B cell (primary cell): ENCODE results near the gene JAG1.

ENCODE experiments used
- CTCF ChIP-seq: fragments of 200-600 bp; IDR thresholded peaks from one replicate; pipeline ENCODE4 v1.8.0; 2022; ENCODE audit warnings: antibody characterized with exemption, mild to moderate bottlenecking
- EZH2 ChIP-seq: IDR thresholded peaks from 2 replicates; pipeline ENCODE4 v1.6.1; 2012; ENCODE audit warnings: borderline replicate concordance, low read depth, mild to moderate bottlenecking, moderate library complexity, low read length; ENCODE audit not compliant: insufficient read depth, poor library complexity, severe bottlenecking

GRCh38 chr20:10713161-10713560 is 39.4 kb upstream of the JAG1 start:
- TF ChIP-seq CTCF (no peak), EZH2 (no peak)
